WI38 (cell line): ENCODE data around the gene SIL1.

Source experiments
- H3K4me3 ChIP-seq: 2 replicates; pipeline ENCODE4 v1.5.1; 2011; ENCODE audit warnings: low read depth, mild to moderate bottlenecking, control low read depth, low read length
- CTCF ChIP-seq: IDR thresholded peaks from 2 replicates; pipeline ENCODE4 v1.5.1; 2012; ENCODE audit warnings: low read depth, mild to moderate bottlenecking, control low read depth, low read length

Gene SIL1

GRCh38 chr5:139105621-139106071 is 92.5 kb downstream of the SIL1 start:
- TF ChIP-seq CTCF, result no peak
- no peak overlapping the region for H3K4me3 ChIP-seq

GRCh38 chr5:139104577-139105276 is 93.4 kb downstream of the SIL1 start:
- no peak for TF ChIP-seq CTCF
- H3K4me3 ChIP-seq, result peak overlapping the region; percentile 35; the same call in 1 of the 2 replicates

GRCh38 chr5:139103762-139104161 is 94.4 kb downstream of the SIL1 start:
- no peak for TF ChIP-seq CTCF
- no peak overlapping the region for H3K4me3 ChIP-seq

- H3K4me3 ChIP-seq, result no peak overlapping the region
- TF ChIP-seq CTCF, result no peak
Measured at GRCh38 chr5:139100825-139101224, 97.3 kb downstream of the SIL1 start.

GRCh38 chr5:139094154-139095131 is 103.7 kb downstream of the SIL1 start:
- no peak for TF ChIP-seq CTCF

GRCh38 chr5:139092741-139093343 is 105.3 kb downstream of the SIL1 start:
- H3K4me3 ChIP-seq, result no peak overlapping the region
- TF ChIP-seq CTCF, result no peak

More at GRCh38 chr5:139094154-139095131, 103.7 kb downstream of the SIL1 start:
- no peak overlapping the region for H3K4me3 ChIP-seq
